NCI-H146 (cell line): Measurements from ENCODE around the gene SHISAL1.

Experiments used
- DNase-seq: peaks from one replicate; lab custom pipeline; 2025; lab: John Stamatoyannopoulos, UW

The SHISAL1 gene

GRCh38 chr22:44278243-44279068 lies 34.3 kb downstream of the SHISAL1 start:
- DNase-seq = no peak

- DNase-seq = no peak
Measured at GRCh38 chr22:44277386-44278135, 35.2 kb downstream of the SHISAL1 start.

GRCh38 chr22:44276706-44277356 lies 35.9 kb downstream of the SHISAL1 start:
- no peak for DNase-seq

GRCh38 chr22:44276041-44276440 lies 36.7 kb downstream of the SHISAL1 start:
- DNase-seq = no peak

- DNase-seq = no peak
Measured at GRCh38 chr22:44275631-44275995, 37.1 kb downstream of the SHISAL1 start.

GRCh38 chr22:44274918-44275630 lies 37.7 kb downstream of the SHISAL1 start:
- no peak for DNase-seq

- no peak for DNase-seq
Measured at GRCh38 chr22:44273175-44273574, 39.6 kb downstream of the SHISAL1 start.

GRCh38 chr22:44272401-44272771 lies 40.4 kb downstream of the SHISAL1 start:
- DNase-seq = no peak

GRCh38 chr22:44271732-44272400 lies 40.9 kb downstream of the SHISAL1 start:
- DNase-seq = no peak

GRCh38 chr22:44271010-44271500 lies 41.7 kb downstream of the SHISAL1 start:
- no peak for DNase-seq

GRCh38 chr22:44270556-44270880 lies 42.2 kb downstream of the SHISAL1 start:
- no peak for DNase-seq

- no peak for DNase-seq
Measured at GRCh38 chr22:44269757-44270555, 42.8 kb downstream of the SHISAL1 start.

- no peak for DNase-seq
Measured at GRCh38 chr22:44269117-44269498, 43.6 kb downstream of the SHISAL1 start.

- DNase-seq = no peak
Measured at GRCh38 chr22:44268431-44269116, 44.2 kb downstream of the SHISAL1 start.

- DNase-seq = no peak
Measured at GRCh38 chr22:44267856-44268255, 44.9 kb downstream of the SHISAL1 start.

GRCh38 chr22:44266796-44267760 lies 45.7 kb downstream of the SHISAL1 start:
- DNase-seq = no peak

GRCh38 chr22:44263547-44263946 lies 49.2 kb downstream of the SHISAL1 start:
- DNase-seq = no peak

GRCh38 chr22:44261861-44262595 lies 50.7 kb downstream of the SHISAL1 start:
- peak; percentile 37 for DNase-seq
